GM12878 (cell line): Measurements from ENCODE around the gene MMP20. TPM values are rescaled to one million over a fixed set of nuclear protein-coding genes. Genes with fewer than 3 reads are reported as not detected.

ENCODE experiments used
- ATAC-seq: fragments of 200-7000 bp; cut with Tn5 transposase; 3 replicates; pipeline ENCODE4 v1.9.1; 2020; ENCODE audit warnings: mild to moderate bottlenecking, moderate library complexity
- BruUV-seq: library from RNA; stranded (reverse); fragments of 400-500 nt; replicated peaks from 2 replicates; lab custom pipeline; 2021; lab: Mats Ljungman, UMichigan
- CTCF ChIA-PET: fragments of 300-600 bp; sonication (Branson Sonifier 250); formaldehyde crosslinking; extraction: SDS; loops from one replicate; lab custom pipeline; 2021; ENCODE audit warnings: inconsistent platforms; lab: Yijun Ruan, JAX
- POLR2A ChIA-PET: fragments of 350-600 bp; formaldehyde crosslinking; extraction: SDS; loops from one replicate; lab custom pipeline; 2021; ENCODE audit warnings: inconsistent platforms; lab: Charles Lee
- RAD21 ChIA-PET: fragments of 300-600 bp; sonication (Branson Sonifier 250); formaldehyde crosslinking; loops from one replicate; lab custom pipeline; 2023; ENCODE audit warnings: antibody characterized with exemption; ENCODE audit not compliant: unreplicated experiment; lab: Charles Lee
- SMC1A ChIA-PET: fragments of 300-600 bp; sonication (Branson Sonifier 250); formaldehyde crosslinking; loops from one replicate; lab custom pipeline; 2023; ENCODE audit not compliant: unreplicated experiment, uncharacterized antibody; lab: Charles Lee
- DNase-seq: peaks from one replicate; pipeline ENCODE4 v3.0.0-alpha.2; 2011; ENCODE audit warnings: low read depth, low spot score
- FAIRE-seq: peaks from 3 replicates; lab custom pipeline; 2011; peaks lifted over from hg19 to GRCh38; lab: Jason Lieb, UNC
- H2AFZ ChIP-seq: 2 replicates; pipeline ENCODE4 v1.6.0; 2011; ENCODE audit warnings: low read depth, low read length, control low read depth; ENCODE audit not compliant: control insufficient read depth
- H3K27ac ChIP-seq: 2 replicates; pipeline ENCODE4 v1.5.1; 2011; ENCODE audit warnings: control low read depth; ENCODE audit not compliant: control insufficient read depth, insufficient read depth
- H3K27me3 ChIP-seq, 2 experiments: replicated peaks in 1 of 2; 2 replicates each; pipeline versions ENCODE4 v1.6.0 to v1.6.1; 2011; ENCODE audit warnings: low read length in 1 of 2; ENCODE audit not compliant: control insufficient read depth in 2 of 2, insufficient read depth in 2 of 2
- H3K36me3 ChIP-seq, 2 experiments: 2 replicates each; pipeline ENCODE4 v1.5.1; 2011; ENCODE audit warnings: low read length in 1 of 2; ENCODE audit not compliant: control insufficient read depth in 2 of 2, insufficient read depth in 2 of 2
- H3K4me1 ChIP-seq: 2 replicates; pipeline ENCODE4 v1.6.1; 2011; ENCODE audit warnings: mild to moderate bottlenecking, low read length, moderate library complexity, mixed read lengths; ENCODE audit not compliant: control insufficient read depth, insufficient read depth
- H3K4me2 ChIP-seq: 2 replicates; pipeline ENCODE4 v1.6.0; 2011; ENCODE audit warnings: control low read depth; ENCODE audit not compliant: control insufficient read depth, insufficient read depth
- H3K4me3 ChIP-seq: fragments of 200-600 bp; sonication (generic); 2 replicates; pipeline ENCODE4 v1.5.1; 2016
- H3K79me2 ChIP-seq: 2 replicates; pipeline ENCODE4 v1.6.0; 2011; ENCODE audit warnings: low read length; ENCODE audit not compliant: control insufficient read depth, insufficient read depth
- H3K9ac ChIP-seq: 2 replicates; pipeline ENCODE4 v1.8.0; 2011; ENCODE audit warnings: low read length, control low read depth, mixed read lengths; ENCODE audit not compliant: control insufficient read depth, insufficient read depth
- H3K9me3 ChIP-seq: replicated peaks from 3 replicates; pipeline ENCODE4 v1.5.1; 2011; ENCODE audit warnings: mild to moderate bottlenecking, low read length; ENCODE audit not compliant: control insufficient read depth, insufficient read depth
- H4K20me1 ChIP-seq: 2 replicates; pipeline ENCODE4 v1.6.0; 2011; ENCODE audit not compliant: control insufficient read depth, insufficient read depth
- ASH2L ChIP-seq: fragments of 300-600, 200-600 bp; sonication (generic); IDR thresholded peaks from 2 replicates; pipeline ENCODE4 v1.6.1; 2017; ENCODE audit warnings: low read depth, mild to moderate bottlenecking, borderline replicate concordance
- CBX3 ChIP-seq: fragments of 200-600 bp; sonication (generic); IDR thresholded peaks from 2 replicates; pipeline ENCODE4 v1.6.1; 2016; ENCODE audit warnings: low read depth, borderline replicate concordance
- EGR1 ChIP-seq, 2 experiments: IDR thresholded peaks; 1 replicate in 1 of 2; 2 replicates in 1 of 2; pipeline ENCODE4 v1.6.1; 2011 to 2012; ENCODE audit warnings: low read depth in 2 of 2, low read length in 2 of 2, borderline replicate concordance in 1 of 2, mild to moderate bottlenecking in 1 of 2, moderate library complexity in 1 of 2
- HDAC2 ChIP-seq: fragments of 200-600 bp; sonication (generic); IDR thresholded peaks from 2 replicates; pipeline ENCODE4 v1.6.1; 2017
- IKZF2 ChIP-seq, 2 experiments: fragments of 450-650 bp; IDR thresholded peaks; 2 replicates each; pipeline ENCODE4 v1.6.1; 2017; ENCODE audit warnings: mild to moderate bottlenecking in 2 of 2, moderate library complexity in 2 of 2
- KLF5 ChIP-seq: fragments of 450-650 bp; IDR thresholded peaks from 2 replicates; pipeline ENCODE4 v1.6.1; 2014; ENCODE audit warnings: mild to moderate bottlenecking; ENCODE audit not compliant: partially characterized antibody
- RAD21 ChIP-seq: IDR thresholded peaks from 2 replicates; pipeline ENCODE4 v1.6.1; 2011; ENCODE audit warnings: mild to moderate bottlenecking, low read depth, low read length, moderate library complexity; ENCODE audit not compliant: insufficient read depth
- REST ChIP-seq: IDR thresholded peaks from 2 replicates; pipeline ENCODE4 v1.6.1; 2012; ENCODE audit warnings: mild to moderate bottlenecking, low read depth, low read length
- SIX5 ChIP-seq: IDR thresholded peaks from 2 replicates; pipeline ENCODE4 v1.6.1; 2011; ENCODE audit warnings: mild to moderate bottlenecking, low read depth, low read length, moderate library complexity; ENCODE audit not compliant: severe bottlenecking
- SREBF2 ChIP-seq: IDR thresholded peaks from 2 replicates; pipeline ENCODE4 v1.6.1; 2012; ENCODE audit warnings: mild to moderate bottlenecking, low read length
- SRF ChIP-seq, 2 experiments: IDR thresholded peaks; 2 replicates each; pipeline ENCODE4 v1.6.1; 2011; ENCODE audit warnings: low read depth in 2 of 2, low read length in 2 of 2, mild to moderate bottlenecking in 1 of 2, moderate library complexity in 1 of 2
- TCF3 ChIP-seq: IDR thresholded peaks from 2 replicates; pipeline ENCODE4 v1.6.1; 2012; ENCODE audit warnings: low read depth, mild to moderate bottlenecking, low read length, borderline replicate concordance; ENCODE audit not compliant: insufficient read depth
- YY1 ChIP-seq: IDR thresholded peaks from 2 replicates; pipeline ENCODE4 v1.6.1; 2011; ENCODE audit warnings: low read depth, mild to moderate bottlenecking, low read length
- ZBTB33 ChIP-seq: fragments of 450-650 bp; IDR thresholded peaks from 2 replicates; pipeline ENCODE4 v1.6.1; 2017; ENCODE audit warnings: mild to moderate bottlenecking
- WGBS: methylation state at CpG from one replicate; pipeline ENCODE4 v1.1.6; 2016; ENCODE audit warnings: low lambda C conversion rate; ENCODE audit not compliant: insufficient replicate concordance, insufficient coverage; ENCODE audit errors: missing lambda C conversion rate; 5-methylcytosine and 5-hydroxymethylcytosine counted together
- in situ Hi-C: fragments of 300-500 bp; cut with MboI; formaldehyde crosslinking; loops from 9 replicates; pipeline ENCODE4 v1.14.3; 2018; ENCODE audit warnings: mixed read lengths
- intact Hi-C: fragments of 100-400 bp; cut with micrococcal nuclease; formaldehyde crosslinking; loops from one replicate; pipeline ENCODE4 v1.14.2; 2022; ENCODE audit not compliant: unreplicated experiment
- polyA plus RNA-seq, 11 experiments: library from polyadenylated mRNA; depleted of rRNA in 4 of 11; unstranded in 6 of 11; stranded (reverse) in 5 of 11; fragments of >200 nt; fragmentation: Nextera tagmentation in 4 of 11; fragmentation: Illumina TruSeq in 1 of 11; extraction: Ambion mirVana in 4 of 11; extraction: Trizol in 1 of 11; gene quantifications; 1 replicate in 1 of 11; 2 replicates in 10 of 11; pipeline versions ENCODE4 v1.2.1 to v1.2.3, GENCODE V29; 2011 to 2016; ENCODE audit warnings: inconsistent platforms in 2 of 11, missing spikeins in 2 of 11, low read depth in 1 of 11
- total RNA-seq, 4 experiments: library from RNA; depleted of rRNA in 3 of 4; stranded (reverse); fragments of >200 nt in 3 of 4; fragmentation: Illumina TruSeq in 1 of 4; extraction: Trizol in 1 of 4; gene quantifications; 2 replicates each; pipeline versions ENCODE4 v1.2.1 to v1.2.3, GENCODE V29; 2013 to 2021

The MMP20 gene
- total and polyA plus RNA-seq, 10 of the 15 experiments (the other 5 are each of a cell fraction or from before 2014, with no cell fraction given), result 0.10 to 0.57 (median 0.19) TPM; not detected in 2

GRCh38 chr11:102576350-102576749 is 48.8 kb downstream of the MMP20 start:
- no peaks in the 10 kb centered on the region; the same call in 1 of the 3 replicates for H3K9me3 ChIP-seq
- H3K79me2 ChIP-seq, result no peaks in the 10 kb centered on the region
- ChIA-PET POLR2A (interaction anchor here (0.7 to 4.0 kb wide), 5 partner anchors 13 to 29 kb away, joined by 3 to 25 read pairs (median 4); no protein-coding TSS in a partner anchor), SMC1A (interaction anchor here (0.8 to 17.3 kb wide), 8 partner anchors 9 to 226 kb away, joined by 3 to 322 read pairs (median 16); no protein-coding TSS in a partner anchor), CTCF (interaction anchor here (0.7 to 4.9 kb wide), 4 partner anchors 9 to 37 kb away, joined by 3 to 19 read pairs (median 4); no protein-coding TSS in a partner anchor), RAD21 (interaction anchor here (1.5 to 8.1 kb wide), 8 partner anchors 9 to 36 kb away, joined by 5 to 102 read pairs (median 14); no protein-coding TSS in a partner anchor)
- 85% methylated on average over 3 of the region's 3 CpGs for WGBS
- no peak overlapping the region for H3K4me2 ChIP-seq
- intact Hi-C loops (no loop called here), in situ Hi-C loops (no loop called here)
- BruUV-seq, result no TSS peak
- H3K27me3 ChIP-seq, result no peaks in the 10 kb centered on the region
- ATAC-seq (no peak), DNase-seq (no peak), FAIRE-seq (no peak)
- no peak overlapping the region for H2AFZ ChIP-seq
- H3K36me3 ChIP-seq, result no peaks in the 10 kb centered on the region
- no peak overlapping the region for H3K27ac ChIP-seq
- H3K9ac ChIP-seq, result no peak overlapping the region
- peaks cover 12% of the 10 kb centered on the region; the same call in 1 of the 2 replicates for H3K4me1 ChIP-seq
- no peak overlapping the region for H3K4me3 ChIP-seq
- TF ChIP-seq ZBTB33, result no peak
- no peak for TF ChIP-seq ASH2L
- no peak for TF ChIP-seq EGR1 (IDR thresholded peaks at IDR 0.05; ENCODE audit: borderline replicate concordance in 1 of 2, low read depth in 2 of 2, low read length in 2 of 2)
- no peak for TF ChIP-seq IKZF2 (IDR thresholded peaks at IDR 0.05)
- no peak for TF ChIP-seq CBX3
- TF ChIP-seq SIX5, result no peak
- TF ChIP-seq SRF (IDR thresholded peaks at IDR 0.05; ENCODE audit: low read depth in 2 of 2, low read length in 2 of 2), result no peak
- no peak for TF ChIP-seq KLF5
- TF ChIP-seq YY1, result no peak
- TF ChIP-seq TCF3, result no peak
- TF ChIP-seq HDAC2, result no peak
- TF ChIP-seq SREBF2, result no peak
- no peak for TF ChIP-seq REST
- no peak for TF ChIP-seq RAD21
- no peaks in the 10 kb centered on the region for H4K20me1 ChIP-seq
